ENCODE results near the gene FUT7. TPM values are rescaled to one million over a fixed set of nuclear protein-coding genes. Genes with fewer than 3 reads are reported as not detected.
A peak's percentile ranks its signal among the peaks of the same experiment; 100 is the strongest.

The FUT7 gene
- total RNA-seq, 2 donors from 2014 or later: not detected

GRCh38 chr9:136996361-136997292, 35.3 kb downstream of the FUT7 start, which contains the start of gene CLIC3:
Gene CLIC3, minus strand, starts transcription at chr9:136996568. Its CDS starts 25 bp downstream, at chr9:136996543.
- TF ChIP-seq CTCF (IDR thresholded peaks at IDR 0.05): no peak
- no peaks in the 10 kb centered on the region for H3K9me3 ChIP-seq
- peak within 1 kb of the TSS; percentile 32 for H3K4me3 ChIP-seq
- H3K4me1 ChIP-seq: peaks cover 18% of the 10 kb centered on the region
- H3K27ac ChIP-seq: peak within 1 kb of the TSS; percentile 57
- no peaks in the 10 kb centered on the region for H3K36me3 ChIP-seq
- peak within 1 kb of the TSS; percentile 40 to 63 for H3K9ac ChIP-seq (ENCODE audit: low read depth in 2 of 2, low read length in 2 of 2)
- DNase-seq: peak; percentile 81
- no peaks in the 10 kb centered on the region for H3K27me3 ChIP-seq
- intact Hi-C loops (cut with DNase I): no loop called here

- Histone ChIP-seq H3K27me3 (no peaks in the 10 kb centered on the region), H3K27ac (peak overlapping the region; percentile 57)
Observed at GRCh38 chr9:136995772-136996311, 36.0 kb downstream of the FUT7 start.

GRCh38 chr9:136995362-136995761, 36.5 kb downstream of the FUT7 start:
- H3K36me3 ChIP-seq: no peaks in the 10 kb centered on the region
- H3K4me3 ChIP-seq: no peak overlapping the region
- DNase-seq: no peak
- H3K9ac ChIP-seq (ENCODE audit: low read depth in 2 of 2, low read length in 2 of 2): no peak overlapping the region
- no peaks in the 10 kb centered on the region for H3K9me3 ChIP-seq
- peaks cover 18% of the 10 kb centered on the region for H3K4me1 ChIP-seq
- no peak for TF ChIP-seq CTCF (IDR thresholded peaks at IDR 0.05)
- intact Hi-C loops (cut with DNase I): no loop called here
- no peaks in the 10 kb centered on the region for H3K27me3 ChIP-seq
- no peak overlapping the region for H3K27ac ChIP-seq

More at GRCh38 chr9:136995772-136996311, 36.0 kb downstream of the FUT7 start:
- Histone ChIP-seq H3K36me3 (no peaks in the 10 kb centered on the region), H3K4me3 (peak overlapping the region; percentile 32), H3K9ac (ENCODE audit: low read depth in 2 of 2, low read length in 2 of 2) (peak overlapping the region; percentile 40 to 63), H3K4me1 (peaks cover 18% of the 10 kb centered on the region), H3K9me3 (no peaks in the 10 kb centered on the region)
- TF ChIP-seq CTCF (IDR thresholded peaks at IDR 0.05): no peak
- intact Hi-C loops (cut with DNase I): no loop called here
- DNase-seq: no peak

- H3K4me1 ChIP-seq: peaks cover 18% of the 10 kb centered on the region
- no peaks in the 10 kb centered on the region for H3K27me3 ChIP-seq
- H3K36me3 ChIP-seq: no peaks in the 10 kb centered on the region
- no peak for DNase-seq
- H3K4me3 ChIP-seq: no peak overlapping the region
- H3K9ac ChIP-seq (ENCODE audit: low read depth in 2 of 2, low read length in 2 of 2): no peak overlapping the region
- intact Hi-C loops (cut with DNase I): no loop called here
- no peak for TF ChIP-seq CTCF (IDR thresholded peaks at IDR 0.05)
- no peaks in the 10 kb centered on the region for H3K9me3 ChIP-seq
- no peak overlapping the region for H3K27ac ChIP-seq
Observed at GRCh38 chr9:136994888-136995230, 37.0 kb downstream of the FUT7 start.

GRCh38 chr9:136994180-136994887, 37.6 kb downstream of the FUT7 start:
- no peak overlapping the region for H3K4me3 ChIP-seq
- intact Hi-C loops (cut with DNase I): no loop called here
- H3K9me3 ChIP-seq: no peaks in the 10 kb centered on the region
- peaks cover 18% of the 10 kb centered on the region for H3K4me1 ChIP-seq
- H3K9ac ChIP-seq (ENCODE audit: low read depth in 2 of 2, low read length in 2 of 2): no peak overlapping the region
- no peak overlapping the region for H3K27ac ChIP-seq
- DNase-seq: no peak
- no peaks in the 10 kb centered on the region for H3K27me3 ChIP-seq
- H3K36me3 ChIP-seq: no peaks in the 10 kb centered on the region
- TF ChIP-seq CTCF (IDR thresholded peaks at IDR 0.05): no peak
